Neutrophil (primary cell): ENCODE measurements around the gene PLEKHA6.

ENCODE experiments used
- H3K27ac ChIP-seq: fragments of 200-600 bp; sonication (generic); 2 replicates; pipeline ENCODE4 v1.5.1; 2016; ENCODE audit warnings: mild to moderate bottlenecking, moderate library complexity
- H3K27me3 ChIP-seq: fragments of 200-600 bp; sonication (generic); 2 replicates; pipeline ENCODE4 v1.6.0; 2016; ENCODE audit warnings: mild to moderate bottlenecking
- H3K36me3 ChIP-seq: fragments of 200-600 bp; sonication (generic); 2 replicates; pipeline ENCODE4 v1.5.1; 2017
- H3K4me1 ChIP-seq, 2 experiments: fragments of 200-600 bp in 1 of 2; sonication (generic) in 1 of 2; 1 replicate in 1 of 2; 2 replicates in 1 of 2; pipeline versions ENCODE4 v1.5.1 to v1.6.1; 2013 to 2016; ENCODE audit warnings: low read depth in 1 of 2, low read length in 1 of 2, mild to moderate bottlenecking in 1 of 2, moderate library complexity in 1 of 2; ENCODE audit not compliant: control insufficient read depth in 1 of 2, insufficient read depth in 1 of 2
- H3K4me3 ChIP-seq, 2 experiments: fragments of 200-600 bp in 1 of 2; sonication (generic) in 1 of 2; 1 replicate in 1 of 2; 2 replicates in 1 of 2; pipeline ENCODE4 v1.5.1; 2013 to 2016; ENCODE audit warnings: low read depth in 1 of 2, low read length in 1 of 2, mild to moderate bottlenecking in 1 of 2, moderate library complexity in 1 of 2
- H3K9me3 ChIP-seq: fragments of 200-600 bp; sonication (generic); 2 replicates; pipeline ENCODE4 v1.5.1; 2016
- CTCF ChIP-seq: fragments of 200-600 bp; sonication (generic); IDR thresholded peaks from 2 replicates; pipeline ENCODE4 v1.5.1; 2016; ENCODE audit warnings: antibody characterized with exemption

Gene PLEKHA6

GRCh38 chr1:204213668-204214662 is 145.8 kb downstream of the PLEKHA6 start, which contains the start of gene GOLT1A:
GOLT1A (minus strand) TSS chr1:204213988; CDS start chr1:204213906, 82 bp downstream.
- no peak for TF ChIP-seq CTCF
- H3K27ac ChIP-seq, result no peak within 1 kb of the TSS
- no peaks in the 10 kb centered on the region for H3K36me3 ChIP-seq
- H3K27me3 ChIP-seq, result peaks cover 38% of the 10 kb centered on the region
- peaks cover 5 to 6% of the 10 kb centered on the region in 2 experiments for H3K4me1 ChIP-seq
- H3K4me3 ChIP-seq, result no peak within 1 kb of the TSS
- no peaks in the 10 kb centered on the region for H3K9me3 ChIP-seq

- Histone ChIP-seq H3K4me3 (no peak overlapping the region), H3K36me3 (no peaks in the 10 kb centered on the region), H3K4me1 (peaks cover 5 to 6% of the 10 kb centered on the region in 2 experiments), H3K9me3 (no peaks in the 10 kb centered on the region), H3K27ac (no peak overlapping the region), H3K27me3 (peaks cover 39% of the 10 kb centered on the region)
- no peak for TF ChIP-seq CTCF
Observed at GRCh38 chr1:204212715-204213114, 147.0 kb downstream of the PLEKHA6 start.

GRCh38 chr1:204211046-204211445 is 148.7 kb downstream of the PLEKHA6 start:
- Histone ChIP-seq H3K27me3 (peaks cover 55% of the 10 kb centered on the region), H3K9me3 (no peaks in the 10 kb centered on the region), H3K36me3 (no peaks in the 10 kb centered on the region), H3K4me1 (peaks cover 5 to 6% of the 10 kb centered on the region in 2 experiments), H3K4me3 (no peak overlapping the region), H3K27ac (no peak overlapping the region)
- no peak for TF ChIP-seq CTCF

- Histone ChIP-seq H3K27ac (no peak overlapping the region), H3K36me3 (no peaks in the 10 kb centered on the region), H3K4me1 (no peaks in the 10 kb centered on the region), H3K27me3 (peaks cover 47% of the 10 kb centered on the region), H3K9me3 (no peaks in the 10 kb centered on the region), H3K4me3 (no peak overlapping the region)
- peak; percentile 53 for TF ChIP-seq CTCF
Observed at GRCh38 chr1:204207136-204207616, 152.6 kb downstream of the PLEKHA6 start.

- H3K27me3 ChIP-seq, result peaks cover 43% of the 10 kb centered on the region
- no peak for TF ChIP-seq CTCF
Observed at GRCh38 chr1:204206121-204206520, 153.6 kb downstream of the PLEKHA6 start.

More at GRCh38 chr1:204206121-204206520, 153.6 kb downstream of the PLEKHA6 start:
- no peaks in the 10 kb centered on the region for H3K4me1 ChIP-seq
- H3K36me3 ChIP-seq, result no peaks in the 10 kb centered on the region
- H3K27ac ChIP-seq, result no peak overlapping the region
- no peaks in the 10 kb centered on the region for H3K9me3 ChIP-seq
- no peak overlapping the region for H3K4me3 ChIP-seq
